Measurements from ENCODE around the gene RAB21. TPM values are rescaled to one million over a fixed set of nuclear protein-coding genes. Genes with fewer than 3 reads are reported as not detected.

The RAB21 gene, protein sequence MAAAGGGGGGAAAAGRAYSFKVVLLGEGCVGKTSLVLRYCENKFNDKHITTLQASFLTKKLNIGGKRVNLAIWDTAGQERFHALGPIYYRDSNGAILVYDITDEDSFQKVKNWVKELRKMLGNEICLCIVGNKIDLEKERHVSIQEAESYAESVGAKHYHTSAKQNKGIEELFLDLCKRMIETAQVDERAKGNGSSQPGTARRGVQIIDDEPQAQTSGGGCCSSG
- 10 to 100 TPM; 60.7 to 63.7 TPM for total RNA-seq

DNA sequence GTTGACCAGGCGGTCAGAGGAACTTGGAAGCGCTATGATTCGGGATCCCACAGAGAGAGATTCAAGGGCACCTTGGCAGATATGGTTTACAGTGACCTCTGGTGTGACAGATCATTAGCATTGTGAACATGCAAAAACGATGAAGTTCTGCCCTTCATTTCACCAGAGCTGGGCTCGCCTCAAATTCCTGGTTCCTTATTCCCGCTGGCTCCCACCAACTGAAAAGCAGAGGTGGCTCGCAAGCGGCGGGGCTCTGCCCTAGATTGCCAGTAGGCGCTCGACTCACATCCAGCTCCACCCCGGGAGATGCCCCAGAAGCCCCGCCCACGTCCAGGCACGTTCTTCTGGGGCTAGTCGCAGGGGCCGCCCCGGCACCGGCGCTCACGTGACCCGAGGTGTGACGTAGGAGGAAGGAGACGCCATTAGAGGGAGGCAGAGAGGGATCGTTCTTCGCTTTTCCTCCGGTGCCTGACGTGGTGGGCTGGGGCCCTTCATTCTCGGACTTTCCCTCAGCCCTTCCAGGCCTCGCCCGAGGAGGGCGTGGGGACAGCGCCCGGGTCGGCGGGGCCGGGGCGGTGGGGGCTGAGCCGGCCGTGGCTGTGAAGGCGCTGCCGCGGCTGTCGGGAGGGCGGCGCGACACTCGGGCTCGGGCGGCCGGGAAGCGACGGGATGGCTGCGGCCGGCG, at the start of gene RAB21:
Gene RAB21, plus strand, starts transcription at position 403 of the 685 bp plus-strand sequence. Its CDS starts 267 bp downstream, at position 670.

Other genes with a start within 250 kb of the RAB21 start
- 10 to 100 TPM; 65.5 to 74.5 TPM for gene ZFC3H1, start 91.0 kb upstream of the RAB21 start, total RNA-seq
- 1 to 10 TPM; 5.4 to 6.2 TPM for gene THAP2, start 90.6 kb upstream of the RAB21 start, total RNA-seq
- 10 to 100 TPM; 17.4 to 22.8 TPM for gene TMEM19, start 68.8 kb upstream of the RAB21 start, total RNA-seq
- gene TBC1D15, start 84.9 kb downstream of the RAB21 start, total RNA-seq = 10 to 100 TPM; 56.2 to 59.3 TPM
- not detected for gene TPH2, start 184.0 kb downstream of the RAB21 start, total RNA-seq

Data from activated naive CD4-positive, alpha-beta T cell treated with anti-CD3 and anti-CD28 coated beads, Interleukin-2, amount 10 ng/mL, durations not matched to agents 5 hours and 36 hours (primary cell).